Measurements from ENCODE around the gene TIFAB.

Gene TIFAB

GRCh38 chr5:135491552-135492318 lies 39.6 kb upstream of the TIFAB start:
- no peak overlapping the region for H3K4me3 ChIP-seq (replicated peaks; ENCODE audit: low read depth, low read length)
- no peak for TF ChIP-seq CTCF (IDR thresholded peaks at IDR 0.05; ENCODE audit: low read length, missing control alignments)
- DNase-seq (ENCODE audit: low read depth), result no peak

- DNase-seq (ENCODE audit: low read depth), result no peak
- no peak overlapping the region for H3K4me3 ChIP-seq (replicated peaks; ENCODE audit: low read depth, low read length)
- no peak for TF ChIP-seq CTCF (IDR thresholded peaks at IDR 0.05; ENCODE audit: low read length, missing control alignments)
Observed at GRCh38 chr5:135491038-135491551, 38.9 kb upstream of the TIFAB start.

- H3K4me3 ChIP-seq (replicated peaks; ENCODE audit: low read depth, low read length), result no peak overlapping the region
- no peak for TF ChIP-seq CTCF (IDR thresholded peaks at IDR 0.05; ENCODE audit: low read length, missing control alignments)
- DNase-seq (ENCODE audit: low read depth), result no peak
Observed at GRCh38 chr5:135490245-135491037, 38.3 kb upstream of the TIFAB start.

DNA sequence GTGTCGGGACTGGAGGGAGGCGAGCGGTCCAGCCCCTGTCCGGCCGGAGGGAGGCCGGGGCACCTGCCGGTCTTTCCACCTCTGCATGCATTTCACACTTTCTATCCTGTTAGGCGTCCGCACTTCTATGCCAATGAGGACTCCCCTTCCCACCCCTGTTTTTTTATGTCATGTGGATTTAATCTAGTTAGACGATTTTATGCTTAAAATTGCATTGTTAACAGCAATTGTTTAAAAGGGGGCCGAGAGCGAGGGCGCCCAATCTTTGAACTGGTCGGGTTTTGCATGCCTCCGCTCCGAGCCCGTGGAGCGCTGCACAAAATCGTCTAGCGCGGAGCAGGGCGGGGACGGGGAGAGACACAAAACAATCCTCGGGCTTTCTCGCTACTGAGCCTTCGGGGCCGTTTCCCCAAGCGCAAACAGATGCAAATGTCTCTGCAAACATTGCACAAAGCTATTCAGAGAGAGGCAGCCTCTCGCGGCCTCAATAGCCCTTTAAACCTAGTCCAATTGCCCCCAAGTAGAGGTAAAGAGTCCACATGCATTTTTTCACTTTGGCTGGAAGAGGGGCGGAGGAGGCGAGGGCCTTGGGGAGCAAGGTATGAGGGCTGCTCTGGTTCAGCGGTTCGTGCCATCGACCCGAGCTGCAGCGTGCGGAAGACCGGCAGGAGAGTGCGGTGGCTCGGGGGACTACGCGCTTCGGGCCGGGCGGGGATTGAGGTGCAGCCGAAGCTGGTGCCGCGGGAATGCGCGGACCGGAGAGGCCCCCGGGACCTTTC lies 37.5 kb upstream of the TIFAB start:
- no peak overlapping the region for H3K4me3 ChIP-seq (replicated peaks; ENCODE audit: low read depth, low read length)
- no peak for TF ChIP-seq CTCF (IDR thresholded peaks at IDR 0.05; ENCODE audit: low read length, missing control alignments)
- DNase-seq (ENCODE audit: low read depth), result no peak

- peak; percentile 39 for DNase-seq (ENCODE audit: low read depth)
- peak overlapping the region; percentile 19 for H3K4me3 ChIP-seq (replicated peaks; ENCODE audit: low read depth, low read length)
- TF ChIP-seq CTCF (IDR thresholded peaks at IDR 0.05; ENCODE audit: low read length, missing control alignments), result no peak
Observed at GRCh38 chr5:135488727-135489465, 36.7 kb upstream of the TIFAB start.

- no peak for TF ChIP-seq CTCF (IDR thresholded peaks at IDR 0.05; ENCODE audit: low read length, missing control alignments)
- H3K4me3 ChIP-seq (replicated peaks; ENCODE audit: low read depth, low read length), result no peak overlapping the region
- no peak for DNase-seq (ENCODE audit: low read depth)
Observed at GRCh38 chr5:135487839-135488514, 35.8 kb upstream of the TIFAB start.
